GM13976 (cell line): Measurements from ENCODE around the gene MITF.
A peak's percentile ranks its signal among the peaks of the same experiment; 100 is the strongest.

Source experiments
- DNase-seq: peaks from one replicate; pipeline ENCODE4 v3.0.0; 2012; ENCODE audit warnings: low spot score
- in situ Hi-C: fragments of 300-500 bp; cut with MboI; formaldehyde crosslinking; loops from one replicate; pipeline ENCODE4 v1.12.0; 2022; ENCODE audit warnings: low sequenced_read_pairs, mixed read lengths, inconsistent platforms; ENCODE audit not compliant: unreplicated experiment
- TF ChIP-seq, protein P1 (sequence below): IDR thresholded peaks from 2 replicates; pipeline ENCODE4 v1.5.1; 2012; ENCODE audit warnings: borderline replicate concordance, mild to moderate bottlenecking; ENCODE audit not compliant: insufficient read depth; ENCODE audit errors: extremely low read depth, missing control alignments, control extremely low read depth

The MITF gene

DNA sequence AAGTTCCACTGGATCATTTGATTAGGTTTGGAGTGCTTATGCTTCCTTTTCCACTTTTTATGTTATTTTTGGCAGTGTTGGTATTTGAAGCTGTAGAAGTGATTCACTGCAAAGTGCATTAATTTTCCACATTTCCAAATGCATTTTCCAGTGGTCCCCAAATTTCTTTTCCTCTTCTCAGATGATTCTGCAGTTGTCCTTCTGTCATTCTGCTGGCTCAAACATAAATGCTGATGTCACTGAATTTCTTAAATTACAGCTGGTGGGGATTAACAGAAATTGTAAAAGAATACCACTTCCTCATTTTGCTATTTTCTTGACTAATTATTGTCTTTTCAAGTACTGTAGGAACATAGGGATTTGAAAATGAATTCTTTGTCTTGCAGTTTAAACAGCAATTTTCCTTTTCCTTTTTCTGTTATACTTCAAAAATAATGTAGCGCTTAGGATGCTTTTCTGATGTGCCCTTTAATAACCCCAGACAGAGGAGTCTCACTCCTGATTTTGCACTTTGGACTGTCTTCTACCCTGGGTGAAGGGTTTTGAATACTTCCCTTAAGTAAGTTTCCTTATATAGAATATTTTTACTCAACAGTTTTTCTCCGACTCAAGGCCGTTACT, 25.0 kb downstream of the MITF start:
- peak; percentile 10 for DNase-seq
- in situ Hi-C loops = no loop called here
- TF ChIP-seq, protein P1, sequence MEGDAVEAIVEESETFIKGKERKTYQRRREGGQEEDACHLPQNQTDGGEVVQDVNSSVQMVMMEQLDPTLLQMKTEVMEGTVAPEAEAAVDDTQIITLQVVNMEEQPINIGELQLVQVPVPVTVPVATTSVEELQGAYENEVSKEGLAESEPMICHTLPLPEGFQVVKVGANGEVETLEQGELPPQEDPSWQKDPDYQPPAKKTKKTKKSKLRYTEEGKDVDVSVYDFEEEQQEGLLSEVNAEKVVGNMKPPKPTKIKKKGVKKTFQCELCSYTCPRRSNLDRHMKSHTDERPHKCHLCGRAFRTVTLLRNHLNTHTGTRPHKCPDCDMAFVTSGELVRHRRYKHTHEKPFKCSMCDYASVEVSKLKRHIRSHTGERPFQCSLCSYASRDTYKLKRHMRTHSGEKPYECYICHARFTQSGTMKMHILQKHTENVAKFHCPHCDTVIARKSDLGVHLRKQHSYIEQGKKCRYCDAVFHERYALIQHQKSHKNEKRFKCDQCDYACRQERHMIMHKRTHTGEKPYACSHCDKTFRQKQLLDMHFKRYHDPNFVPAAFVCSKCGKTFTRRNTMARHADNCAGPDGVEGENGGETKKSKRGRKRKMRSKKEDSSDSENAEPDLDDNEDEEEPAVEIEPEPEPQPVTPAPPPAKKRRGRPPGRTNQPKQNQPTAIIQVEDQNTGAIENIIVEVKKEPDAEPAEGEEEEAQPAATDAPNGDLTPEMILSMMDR = no peak

- TF ChIP-seq, protein P1 = no peak
- in situ Hi-C loops = no loop called here
- no peak for DNase-seq
Observed at GRCh38 chr3:69764861-69765260, 25.6 kb downstream of the MITF start.

- in situ Hi-C loops = no loop called here
- TF ChIP-seq, protein P1 = no peak
Observed at GRCh38 chr3:69766638-69767037, 27.4 kb downstream of the MITF start.

GRCh38 chr3:69767571-69767970, 28.3 kb downstream of the MITF start:
- TF ChIP-seq, protein P1 = no peak
- in situ Hi-C loops = no loop called here
- no peak for DNase-seq

More at GRCh38 chr3:69766638-69767037, 27.4 kb downstream of the MITF start:
- no peak for DNase-seq

GRCh38 chr3:69768438-69768837, 29.2 kb downstream of the MITF start:
- TF ChIP-seq, protein P1 = no peak
- DNase-seq = no peak
- in situ Hi-C loops = no loop called here

- DNase-seq = no peak
- TF ChIP-seq, protein P1 = no peak
- in situ Hi-C loops = no loop called here
Observed at GRCh38 chr3:69770219-69770618, 31.0 kb downstream of the MITF start.
